A549 (cell line): ENCODE results near the gene CA12. TPM values are rescaled to one million over a fixed set of nuclear protein-coding genes. Genes with fewer than 3 reads are reported as not detected.

ENCODE experiments used
- ATAC-seq, 2 experiments: fragments of 200-7000 bp in 1 of 2; fragments of >200 bp in 1 of 2; cut with Nextera tagmentation in 1 of 2; cut with Tn5 transposase in 1 of 2; 3 replicates each; pipeline versions ENCODE4 v1.8.0 to v1.9.1; 2018 to 2020; ENCODE audit warnings: mild to moderate bottlenecking in 1 of 2, moderate library complexity in 1 of 2
- CTCF ChIA-PET: fragments of 300-600 bp; sonication (Branson Sonifier 250); formaldehyde crosslinking; extraction: SDS; loops from one replicate; lab custom pipeline; 2021; ENCODE audit warnings: antibody characterized with exemption, inconsistent platforms; lab: Yijun Ruan, JAX
- POLR2A ChIA-PET: fragments of 350-600 bp; formaldehyde crosslinking; extraction: SDS; loops from one replicate; lab custom pipeline; 2021; ENCODE audit warnings: antibody characterized with exemption, inconsistent platforms; lab: Yijun Ruan, JAX
- DNase-seq, 2 experiments: peaks; one replicate each; pipeline versions ENCODE4 v3.0.0 to v3.0.0-alpha.2; 2011 to 2016; ENCODE audit warnings: low read depth in 1 of 2, low spot score in 1 of 2
- FAIRE-seq: peaks from 2 replicates; lab custom pipeline; 2011; peaks lifted over from hg19 to GRCh38; lab: Jason Lieb, UNC
- H3K27ac ChIP-seq, 2 experiments: fragments of >200 bp; sonication (Bioruptor Twin); formaldehyde crosslinking; 3 replicates each; pipeline ENCODE4 v1.5.1; 2016 to 2017
- H3K4me1 ChIP-seq: fragments of >200 bp; sonication (Bioruptor Twin); formaldehyde crosslinking; 3 replicates; pipeline ENCODE4 v1.6.1; 2016
- H3K4me2 ChIP-seq: fragments of >200 bp; sonication (Bioruptor Twin); formaldehyde crosslinking; 3 replicates; pipeline ENCODE4 v1.6.1; 2016
- H3K4me3 ChIP-seq: fragments of >200 bp; sonication (Bioruptor Twin); formaldehyde crosslinking; 3 replicates; pipeline ENCODE4 v1.5.1; 2016
- H3K9me3 ChIP-seq: fragments of >200 bp; sonication (Bioruptor Twin); formaldehyde crosslinking; 3 replicates; pipeline ENCODE4 v1.6.1; 2016
- BCL3 ChIP-seq: fragments of >200 bp; sonication (Bioruptor Twin); formaldehyde crosslinking; IDR thresholded peaks from 3 replicates; pipeline ENCODE4 v1.6.1; 2016
- BHLHE40 ChIP-seq: IDR thresholded peaks from 2 replicates; pipeline ENCODE4 v1.6.1; 2012; ENCODE audit warnings: low read depth, low read length, inconsistent platforms
- CBX2 ChIP-seq: fragments of 200-600 bp; sonication (generic); IDR thresholded peaks from 2 replicates; pipeline ENCODE4 v1.6.1; 2016; ENCODE audit warnings: low read depth, mild to moderate bottlenecking, borderline replicate concordance
- CBX8 ChIP-seq: fragments of 200-600 bp; sonication (generic); IDR thresholded peaks from 2 replicates; pipeline ENCODE4 v1.6.1; 2016
- CEBPB ChIP-seq, 2 experiments: fragments of >200 bp in 1 of 2; sonication (Bioruptor Twin) in 1 of 2; formaldehyde crosslinking in 1 of 2; IDR thresholded peaks; 2 replicates each; pipeline ENCODE4 v1.6.1; 2012 to 2016
- CHD4 ChIP-seq: fragments of 200-600 bp; sonication (generic); IDR thresholded peaks from 2 replicates; pipeline ENCODE4 v1.6.1; 2016; ENCODE audit warnings: antibody characterized with exemption, mild to moderate bottlenecking, borderline replicate concordance
- EHF ChIP-seq: fragments of 250-450 bp; sonication (Bioruptor Pico); IDR thresholded peaks from 2 replicates; pipeline ENCODE4 v1.5.0; 2020; ENCODE audit warnings: mild to moderate bottlenecking
- EHMT2 ChIP-seq: fragments of 200-600 bp; sonication (generic); IDR thresholded peaks from 2 replicates; pipeline ENCODE4 v1.6.1; 2016; ENCODE audit warnings: antibody characterized with exemption, low read depth, mild to moderate bottlenecking, moderate library complexity
- ESRRA ChIP-seq: fragments of 150-350 bp; IDR thresholded peaks from 2 replicates; pipeline ENCODE4 v1.6.1; 2014; ENCODE audit warnings: mild to moderate bottlenecking, low read length, borderline replicate concordance
- FOSB ChIP-seq: fragments of 250-450 bp; sonication (Bioruptor Pico); IDR thresholded peaks from 2 replicates; pipeline ENCODE4 v1.5.0; 2020; ENCODE audit warnings: mild to moderate bottlenecking, moderate library complexity
- FOSL2 ChIP-seq, 2 experiments: fragments of 450-650 bp in 1 of 2; fragments of >200 bp in 1 of 2; sonication (Bioruptor Twin) in 1 of 2; formaldehyde crosslinking; IDR thresholded peaks; 2 replicates each; pipeline versions ENCODE4 v1.5.0 to v1.6.1; 2016 to 2020; ENCODE audit warnings: mild to moderate bottlenecking in 1 of 2, moderate library complexity in 1 of 2
- FOXS1 ChIP-seq: fragments of 250-450 bp; sonication (Bioruptor Pico); IDR thresholded peaks from 2 replicates; pipeline ENCODE4 v1.5.0; 2020; ENCODE audit warnings: mild to moderate bottlenecking, moderate library complexity
- HDAC2 ChIP-seq: fragments of 200-600 bp; sonication (generic); IDR thresholded peaks from 2 replicates; pipeline ENCODE4 v1.6.1; 2016
- HES2 ChIP-seq: fragments of >200 bp; sonication (Bioruptor Twin); formaldehyde crosslinking; IDR thresholded peaks from 2 replicates; pipeline ENCODE4 v1.6.1; 2016
- HOXB13 ChIP-seq: fragments of 250-450 bp; sonication (Bioruptor Pico); IDR thresholded peaks from 2 replicates; pipeline ENCODE4 v1.5.0; 2020; ENCODE audit warnings: low read depth, mild to moderate bottlenecking, moderate library complexity
- HOXB5 ChIP-seq: fragments of 250-450 bp; sonication (Bioruptor Pico); IDR thresholded peaks from 2 replicates; pipeline ENCODE4 v1.5.0; 2020; ENCODE audit warnings: mild to moderate bottlenecking, moderate library complexity
- JUN ChIP-seq, 2 experiments: fragments of >200 bp; sonication (Bioruptor Twin); formaldehyde crosslinking; IDR thresholded peaks; 2 replicates in 1 of 2; 3 replicates in 1 of 2; pipeline ENCODE4 v1.6.1; 2016 to 2017
- JUNB ChIP-seq: fragments of >200 bp; sonication (Bioruptor Twin); formaldehyde crosslinking; IDR thresholded peaks from 2 replicates; pipeline ENCODE4 v1.6.1; 2016
- KDM1A ChIP-seq: fragments of 200-600 bp; sonication (generic); IDR thresholded peaks from 2 replicates; pipeline ENCODE4 v1.6.1; 2016; ENCODE audit warnings: low read depth, mild to moderate bottlenecking
- KDM5A ChIP-seq: fragments of 200-600 bp; sonication (generic); IDR thresholded peaks from 2 replicates; pipeline ENCODE4 v1.6.1; 2016; ENCODE audit warnings: antibody characterized with exemption, mild to moderate bottlenecking
- MAX ChIP-seq: IDR thresholded peaks from 2 replicates; pipeline ENCODE4 v1.6.1; 2012
- MYC ChIP-seq: IDR thresholded peaks from 2 replicates; pipeline ENCODE4 v1.6.1; 2012; ENCODE audit warnings: mild to moderate bottlenecking, inconsistent platforms, low read length, improper control_type of control experiment, borderline replicate concordance
- NFE2L2 ChIP-seq: fragments of 150-350 bp; conservative IDR thresholded peaks from 2 replicates; pipeline ENCODE4 v1.6.1; 2014; ENCODE audit warnings: low read length
- PBX3 ChIP-seq: IDR thresholded peaks from 2 replicates; pipeline ENCODE4 v1.6.1; 2012
- PHF8 ChIP-seq: fragments of 200-600 bp; sonication (generic); IDR thresholded peaks from 2 replicates; pipeline ENCODE4 v1.6.1; 2016; ENCODE audit warnings: low read depth, mild to moderate bottlenecking, antibody characterized with exemption, moderate library complexity, borderline replicate concordance
- POLR2A ChIP-seq: IDR thresholded peaks from 2 replicates; pipeline ENCODE4 v1.6.1; 2012; ENCODE audit warnings: mild to moderate bottlenecking, low read length
- POLR2AphosphoS2 ChIP-seq: conservative IDR thresholded peaks from 2 replicates; pipeline ENCODE4 v1.6.1; 2012; ENCODE audit warnings: low read length, improper control_type of control experiment, inconsistent platforms
- RAD21 ChIP-seq, 2 experiments: fragments of >200 bp in 1 of 2; sonication (Bioruptor Twin) in 1 of 2; formaldehyde crosslinking in 1 of 2; IDR thresholded peaks in 1 of 2; conservative IDR thresholded peaks in 1 of 2; 2 replicates in 1 of 2; 3 replicates in 1 of 2; pipeline ENCODE4 v1.6.1; 2012 to 2018; ENCODE audit warnings: inconsistent platforms in 1 of 2
- RARB ChIP-seq: fragments of 250-450 bp; sonication (Bioruptor Pico); IDR thresholded peaks from 2 replicates; pipeline ENCODE4 v1.8.0; 2021; ENCODE audit warnings: mild to moderate bottlenecking, moderate library complexity
- SREBF2 ChIP-seq: fragments of 450-650 bp; IDR thresholded peaks from 2 replicates; pipeline ENCODE4 v1.6.1; 2014; ENCODE audit warnings: mild to moderate bottlenecking, moderate library complexity
- TFCP2L1 ChIP-seq: fragments of 250-450 bp; sonication (Bioruptor Pico); IDR thresholded peaks from 2 replicates; pipeline ENCODE4 v1.5.0; 2021; ENCODE audit warnings: mild to moderate bottlenecking
- USF2 ChIP-seq: fragments of 450-650 bp; IDR thresholded peaks from 2 replicates; pipeline ENCODE4 v1.6.1; 2014; ENCODE audit warnings: antibody characterized with exemption
- ZFP36 ChIP-seq: fragments of 450-650 bp; IDR thresholded peaks from 2 replicates; pipeline ENCODE4 v1.6.1; 2014; ENCODE audit warnings: borderline replicate concordance; ENCODE audit not compliant: partially characterized antibody
- WGBS: methylation state at CpG from one replicate; pipeline ENCODE4 v1.1.6; 2017; ENCODE audit errors: missing lambda C conversion rate; 5-methylcytosine and 5-hydroxymethylcytosine counted together
- polyA plus RNA-seq, 4 experiments: library from polyadenylated mRNA; depleted of rRNA in 3 of 4; stranded (reverse); fragments of >200 nt; fragmentation: RNase III in 1 of 4; extraction: RNeasy Plus Mini Kit Qiagen cat#74134 plus additional on column Dnase treatment in 1 of 4; gene quantifications; 2 replicates in 3 of 4; 3 replicates in 1 of 4; pipeline ENCODE4 v1.2.3, GENCODE V29; 2011 to 2017

The CA12 gene
- polyA plus RNA-seq, 2 of the 4 experiments (the other 2 are of a cell fraction): 129 to 323 TPM

- Histone ChIP-seq H3K4me1 (peaks cover 66% of the 10 kb centered on the region), H3K9me3 (no peaks in the 10 kb centered on the region), H3K4me3 (no peak overlapping the region), H3K27ac (peak overlapping the region; percentile 58 to 71), H3K4me2 (peak overlapping the region; percentile 62)
- peak; percentile 41 to 46; a peak in 4 of 6 replicates for ATAC-seq
- CTCF ChIA-PET: interaction anchor here (0.9 to 1.5 kb wide), 4 partner anchors 14 to 49 kb away, joined by 3 to 7 read pairs (median 4); no protein-coding TSS in a partner anchor
- POLR2A ChIA-PET: no interaction called here
- peak; percentile 63 to 65 for DNase-seq
- 23% methylated on average over 5 of the region's 5 CpGs for WGBS
- FAIRE-seq: peak; percentile 68
- TF ChIP-seq FOSB (CRISPR knock-in tag): no peak
- TF ChIP-seq MYC: no peak
- TF ChIP-seq CEBPB (IDR thresholded peaks at IDR 0.05): no peak
- no peak for TF ChIP-seq FOXS1
- no peak for TF ChIP-seq ESRRA
- no peak for TF ChIP-seq HOXB5 (CRISPR knock-in tag)
- no peak for TF ChIP-seq TFCP2L1
- no peak for TF ChIP-seq PHF8
- TF ChIP-seq RAD21 (conservative IDR thresholded peaks at IDR 0.05 in 1 of 2, IDR thresholded peaks at IDR 0.05 in 1 of 2): no peak
- TF ChIP-seq POLR2AphosphoS2: no peak
- no peak for TF ChIP-seq CHD4
- no peak for TF ChIP-seq EHMT2
- no peak for TF ChIP-seq HES2
- no peak for TF ChIP-seq RARB (CRISPR knock-in tag)
- TF ChIP-seq USF2: no peak
- no peak for TF ChIP-seq CBX2
Observed at GRCh38 chr15:63353887-63354286, 27.8 kb downstream of the CA12 start.

- ATAC-seq: no peak
- H3K9me3 ChIP-seq: no peaks in the 10 kb centered on the region
- ChIA-PET POLR2A (no interaction called here), CTCF (interaction anchor here (0.9 to 3.3 kb wide), 7 partner anchors 8 to 50 kb away, joined by 3 to 16 read pairs (median 4); no protein-coding TSS in a partner anchor)
- no peak overlapping the region for H3K4me3 ChIP-seq
- 76% methylated on average over 8 of the region's 8 CpGs for WGBS
- H3K27ac ChIP-seq: peak overlapping the region; percentile 58 to 71
- H3K4me1 ChIP-seq: peaks cover 71% of the 10 kb centered on the region
- DNase-seq: no peak
- no peak for FAIRE-seq
- peak overlapping the region; percentile 62; the same call in 2 of the 3 replicates for H3K4me2 ChIP-seq
- TF ChIP-seq PHF8 (no peak), MAX (no peak), BHLHE40 (no peak), FOSL2 (IDR thresholded peaks at IDR 0.05) (no peak), FOSL2 (CRISPR knock-in tag; IDR thresholded peaks at IDR 0.05) (no peak), USF2 (no peak), KDM1A (no peak), HDAC2 (no peak), CBX8 (no peak), NFE2L2 (no peak)
Observed at GRCh38 chr15:63353261-63353660, 28.4 kb downstream of the CA12 start.

- no peak overlapping the region for H3K4me2 ChIP-seq
- CTCF ChIA-PET: interaction anchor here (0.5 to 3.3 kb wide), 7 partner anchors 9 to 377 kb away, joined by 3 to 16 read pairs (median 5); no protein-coding TSS in a partner anchor
- no peaks in the 10 kb centered on the region for H3K9me3 ChIP-seq
- peak overlapping the region in 1 of 2 experiments; percentile 58; a peak in 2 of 6 replicates for H3K27ac ChIP-seq
- DNase-seq (no peak), ATAC-seq (no peak), FAIRE-seq (no peak)
- POLR2A ChIA-PET: no interaction called here
- TF ChIP-seq JUN (IDR thresholded peaks at IDR 0.05) (no peak), EHF (CRISPR knock-in tag) (no peak), CEBPB (IDR thresholded peaks at IDR 0.05) (no peak), SREBF2 (no peak), JUNB (no peak), HOXB13 (CRISPR knock-in tag) (no peak), POLR2A (no peak), ESRRA (no peak), BCL3 (no peak), ZFP36 (no peak), KDM5A (no peak), PBX3 (no peak), FOXS1 (no peak), RARB (CRISPR knock-in tag) (no peak)
- H3K4me3 ChIP-seq: no peak overlapping the region
- H3K4me1 ChIP-seq: peaks cover 75% of the 10 kb centered on the region
- 87% methylated on average over 4 of the region's 4 CpGs for WGBS
Observed at GRCh38 chr15:63352808-63353207, 28.8 kb downstream of the CA12 start.
